Neutrophil (primary cell): ENCODE results near the gene IQSEC1.
A peak's percentile ranks its signal among the peaks of the same experiment; 100 is the strongest.

Experiments used
- H3K27ac ChIP-seq: fragments of 200-600 bp; sonication (generic); 2 replicates; pipeline ENCODE4 v1.5.1; 2016; ENCODE audit warnings: mild to moderate bottlenecking, moderate library complexity
- H3K27me3 ChIP-seq: fragments of 200-600 bp; sonication (generic); 2 replicates; pipeline ENCODE4 v1.6.0; 2016; ENCODE audit warnings: mild to moderate bottlenecking
- H3K36me3 ChIP-seq: fragments of 200-600 bp; sonication (generic); 2 replicates; pipeline ENCODE4 v1.5.1; 2017
- H3K4me1 ChIP-seq, 2 experiments: fragments of 200-600 bp in 1 of 2; sonication (generic) in 1 of 2; 1 replicate in 1 of 2; 2 replicates in 1 of 2; pipeline versions ENCODE4 v1.5.1 to v1.6.1; 2013 to 2016; ENCODE audit warnings: low read depth in 1 of 2, low read length in 1 of 2, mild to moderate bottlenecking in 1 of 2, moderate library complexity in 1 of 2; ENCODE audit not compliant: control insufficient read depth in 1 of 2, insufficient read depth in 1 of 2
- H3K4me3 ChIP-seq, 2 experiments: fragments of 200-600 bp in 1 of 2; sonication (generic) in 1 of 2; 1 replicate in 1 of 2; 2 replicates in 1 of 2; pipeline ENCODE4 v1.5.1; 2013 to 2016; ENCODE audit warnings: low read depth in 1 of 2, low read length in 1 of 2, mild to moderate bottlenecking in 1 of 2, moderate library complexity in 1 of 2
- H3K9me3 ChIP-seq: fragments of 200-600 bp; sonication (generic); 2 replicates; pipeline ENCODE4 v1.5.1; 2016
- TF ChIP-seq, protein P1 (sequence below): fragments of 200-600 bp; sonication (generic); IDR thresholded peaks from 2 replicates; pipeline ENCODE4 v1.5.1; 2016; ENCODE audit warnings: antibody characterized with exemption

Gene IQSEC1

DNA sequence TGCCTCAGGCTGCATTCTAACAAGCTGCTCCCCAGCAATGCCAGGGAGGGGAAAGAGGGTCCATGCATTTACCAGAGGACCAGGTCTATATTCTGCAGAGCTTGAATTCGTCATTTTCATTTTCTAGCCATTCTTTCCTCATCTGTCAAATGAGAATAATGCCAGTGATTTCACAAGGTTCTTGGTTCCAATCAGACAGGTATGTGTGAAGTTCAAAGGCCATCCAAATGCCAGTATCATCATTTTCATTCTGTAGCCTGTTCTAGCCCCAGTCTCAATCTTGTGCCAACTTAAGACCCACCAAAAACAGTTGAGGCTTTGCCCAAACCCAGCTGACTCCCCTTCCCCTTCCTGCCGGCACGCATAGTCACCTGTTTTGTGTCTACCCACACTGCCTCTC is 112.7 kb downstream of the IQSEC1 start:
- Histone ChIP-seq H3K4me1 (peaks cover 71 to 83% of the 10 kb centered on the region in 2 experiments), H3K36me3 (peaks cover 66% of the 10 kb centered on the region), H3K9me3 (no peaks in the 10 kb centered on the region), H3K27me3 (no peaks in the 10 kb centered on the region), H3K27ac (peak overlapping the region; percentile 78), H3K4me3 (peak overlapping the region; percentile 43 to 54)
- TF ChIP-seq, protein P1, sequence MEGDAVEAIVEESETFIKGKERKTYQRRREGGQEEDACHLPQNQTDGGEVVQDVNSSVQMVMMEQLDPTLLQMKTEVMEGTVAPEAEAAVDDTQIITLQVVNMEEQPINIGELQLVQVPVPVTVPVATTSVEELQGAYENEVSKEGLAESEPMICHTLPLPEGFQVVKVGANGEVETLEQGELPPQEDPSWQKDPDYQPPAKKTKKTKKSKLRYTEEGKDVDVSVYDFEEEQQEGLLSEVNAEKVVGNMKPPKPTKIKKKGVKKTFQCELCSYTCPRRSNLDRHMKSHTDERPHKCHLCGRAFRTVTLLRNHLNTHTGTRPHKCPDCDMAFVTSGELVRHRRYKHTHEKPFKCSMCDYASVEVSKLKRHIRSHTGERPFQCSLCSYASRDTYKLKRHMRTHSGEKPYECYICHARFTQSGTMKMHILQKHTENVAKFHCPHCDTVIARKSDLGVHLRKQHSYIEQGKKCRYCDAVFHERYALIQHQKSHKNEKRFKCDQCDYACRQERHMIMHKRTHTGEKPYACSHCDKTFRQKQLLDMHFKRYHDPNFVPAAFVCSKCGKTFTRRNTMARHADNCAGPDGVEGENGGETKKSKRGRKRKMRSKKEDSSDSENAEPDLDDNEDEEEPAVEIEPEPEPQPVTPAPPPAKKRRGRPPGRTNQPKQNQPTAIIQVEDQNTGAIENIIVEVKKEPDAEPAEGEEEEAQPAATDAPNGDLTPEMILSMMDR: no peak

- H3K4me1 ChIP-seq: peaks cover 67 to 82% of the 10 kb centered on the region in 2 experiments
- H3K27me3 ChIP-seq: no peaks in the 10 kb centered on the region
- H3K36me3 ChIP-seq: peaks cover 64% of the 10 kb centered on the region
- H3K27ac ChIP-seq: peak overlapping the region; percentile 78
- TF ChIP-seq, protein P1: no peak
- H3K4me3 ChIP-seq: peak overlapping the region; percentile 43 to 54
- H3K9me3 ChIP-seq: no peaks in the 10 kb centered on the region
Measured at GRCh38 chr3:12959838-12960378, 113.3 kb downstream of the IQSEC1 start.

DNA sequence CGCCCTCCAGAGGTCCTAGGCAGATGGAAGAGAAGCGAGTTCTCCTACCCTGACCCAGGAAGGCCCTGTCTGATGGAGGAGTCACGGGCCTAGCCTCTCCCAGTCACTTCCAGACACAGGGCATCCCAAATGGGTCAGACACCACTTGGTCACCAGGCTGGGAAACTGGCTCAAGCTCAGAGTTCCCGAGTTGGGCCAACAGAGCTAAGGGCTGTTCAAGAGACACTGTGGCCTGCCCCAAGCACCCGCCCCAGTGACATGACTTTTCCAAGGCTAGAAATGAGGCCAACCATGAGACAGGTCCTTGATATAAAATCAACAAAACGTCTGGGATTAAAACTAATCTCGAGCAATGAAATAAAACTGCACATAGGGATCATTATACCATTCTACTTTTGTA is 113.8 kb downstream of the IQSEC1 start:
- TF ChIP-seq, protein P1: no peak
- Histone ChIP-seq H3K4me1 (peaks cover 62 to 77% of the 10 kb centered on the region in 2 experiments), H3K27me3 (no peaks in the 10 kb centered on the region), H3K27ac (peak overlapping the region; percentile 78), H3K4me3 (peak overlapping the region; percentile 43 to 54), H3K9me3 (no peaks in the 10 kb centered on the region), H3K36me3 (peaks cover 66% of the 10 kb centered on the region)

GRCh38 chr3:12957824-12958792 is 115.1 kb downstream of the IQSEC1 start:
- Histone ChIP-seq H3K27ac (peak overlapping the region; percentile 33), H3K4me1 (peaks cover 49 to 64% of the 10 kb centered on the region in 2 experiments), H3K4me3 (no peak overlapping the region), H3K36me3 (peaks cover 69% of the 10 kb centered on the region), H3K9me3 (no peaks in the 10 kb centered on the region), H3K27me3 (no peaks in the 10 kb centered on the region)
- TF ChIP-seq, protein P1: no peak

DNA sequence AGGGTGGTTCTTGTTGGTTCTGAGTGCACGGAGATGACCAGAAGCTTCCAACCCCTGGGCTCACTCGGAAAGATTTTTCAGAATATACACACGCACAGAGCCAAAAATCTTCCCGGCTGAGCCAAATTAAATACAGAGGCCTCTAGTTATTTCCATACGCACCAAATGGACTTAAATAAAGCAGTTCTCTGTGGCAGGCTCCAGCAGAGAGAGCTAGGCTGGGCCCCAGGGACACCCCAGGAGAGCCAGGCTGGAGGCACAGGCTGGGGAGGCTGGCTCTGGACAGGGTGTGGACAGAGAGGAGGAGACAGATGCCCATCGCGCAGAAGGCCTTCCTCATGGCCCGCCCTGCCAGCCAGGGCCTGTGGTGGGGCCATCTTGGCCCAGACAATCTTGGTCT is 115.9 kb downstream of the IQSEC1 start:
- Histone ChIP-seq H3K27ac (no peak overlapping the region), H3K4me1 (peaks cover 47 to 56% of the 10 kb centered on the region in 2 experiments), H3K9me3 (no peaks in the 10 kb centered on the region), H3K27me3 (no peaks in the 10 kb centered on the region), H3K36me3 (peaks cover 68% of the 10 kb centered on the region), H3K4me3 (no peak overlapping the region)
- TF ChIP-seq, protein P1: no peak
